Lower leg skin (tissue), 3 donors: Measurements from ENCODE around the gene ALKBH3.

Experiments used
- CTCF ChIP-seq, 3 donors: fragments of 450-650 bp; IDR thresholded peaks; one replicate each; pipeline ENCODE4 v1.5.1; 2016; ENCODE audit warnings: antibody characterized with exemption in 3 of 3, mild to moderate bottlenecking in 3 of 3, moderate library complexity in 2 of 3
- POLR2A ChIP-seq, 2 donors: fragments of 450-650 bp; IDR thresholded peaks; one replicate each; pipeline ENCODE4 v1.6.1; 2016 to 2017; ENCODE audit warnings: antibody characterized with exemption in 2 of 2, mild to moderate bottlenecking in 1 of 2, moderate library complexity in 1 of 2

GRCh38 chr11:43842021-43842420, 38.6 kb upstream of the ALKBH3 start:
- TF ChIP-seq CTCF (IDR thresholded peaks at IDR 0.05) (no peak), POLR2A (IDR thresholded peaks at IDR 0.05) (no peak)
